H1 (cell line): ENCODE measurements around the gene TSPAN5. TPM values are rescaled to one million over a fixed set of nuclear protein-coding genes. Genes with fewer than 3 reads are reported as not detected.

Experiments
- CTCF ChIA-PET: fragments of 300-600 bp; sonication (Branson Sonifier 250); formaldehyde crosslinking; loops from one replicate; lab custom pipeline; 2021; ENCODE audit not compliant: partially characterized antibody; lab: Charles Lee
- POLR2A ChIA-PET: fragments of 300-600 bp; sonication (Branson Sonifier 250); formaldehyde crosslinking; loops from one replicate; lab custom pipeline; 2021; ENCODE audit warnings: inconsistent platforms; ENCODE audit not compliant: partially characterized antibody; lab: Charles Lee
- DNase-seq, 2 experiments: peaks; one replicate each; pipeline versions ENCODE4 v3.0.0 to v3.0.0-alpha.2; 2010 to 2022; ENCODE audit warnings: low spot score in 2 of 2, low read depth in 1 of 2, mixed read lengths in 1 of 2
- FAIRE-seq: peaks from 2 replicates; lab custom pipeline; 2011; peaks lifted over from hg19 to GRCh38; lab: Jason Lieb, UNC
- H2AFZ ChIP-seq: 2 replicates; pipeline ENCODE4 v1.8.1; 2012; ENCODE audit warnings: low read length, inconsistent platforms
- H2AK5ac ChIP-seq: 2 replicates; pipeline ENCODE4 v1.6.1; 2013; ENCODE audit warnings: low read depth, low read length
- H2BK120ac ChIP-seq: replicated peaks from 2 replicates; pipeline ENCODE3; 2013; ENCODE audit warnings: low read depth, low read length, inconsistent platforms
- H2BK12ac ChIP-seq: 2 replicates; pipeline ENCODE4 v1.6.1; 2013; ENCODE audit warnings: low read depth, low read length
- H2BK15ac ChIP-seq: 2 replicates; pipeline ENCODE4 v1.6.1; 2013; ENCODE audit warnings: low read length
- H2BK20ac ChIP-seq: 2 replicates; pipeline ENCODE4 v1.6.1; 2013; ENCODE audit warnings: low read length
- H2BK5ac ChIP-seq: 2 replicates; pipeline ENCODE4 v1.6.1; 2013; ENCODE audit warnings: low read depth, low read length
- H3K14ac ChIP-seq: 2 replicates; pipeline ENCODE4 v1.6.1; 2013; ENCODE audit warnings: inconsistent platforms; ENCODE audit not compliant: insufficient read length
- H3K18ac ChIP-seq: 2 replicates; pipeline ENCODE4 v1.6.1; 2013; ENCODE audit warnings: low read length; ENCODE audit errors: extremely low read depth
- H3K23ac ChIP-seq: 2 replicates; pipeline ENCODE4 v1.6.1; 2013; ENCODE audit warnings: inconsistent platforms; ENCODE audit not compliant: insufficient read length
- H3K23me2 ChIP-seq: 2 replicates; pipeline ENCODE4 v1.6.1; 2013; ENCODE audit warnings: low read depth, low read length
- H3K27ac ChIP-seq: 2 replicates; pipeline ENCODE4 v1.6.1; 2011; ENCODE audit warnings: low read depth, low read length, inconsistent platforms
- H3K27me3 ChIP-seq, 4 experiments: replicated peaks in 1 of 4; 1 replicate in 1 of 4; 2 replicates in 3 of 4; pipeline versions ENCODE4 v1.6.1 to v1.8.1; 2011 to 2013; ENCODE audit warnings: low read length in 3 of 4, mild to moderate bottlenecking in 3 of 4, inconsistent platforms in 2 of 4, mixed read lengths in 2 of 4, moderate library complexity in 1 of 4; ENCODE audit not compliant: control insufficient read depth in 3 of 4, insufficient read depth in 3 of 4; ENCODE audit errors: extremely low read depth in 1 of 4
- H3K36me3 ChIP-seq, 4 experiments: 2 replicates each; pipeline versions ENCODE4 v1.6.1 to v1.8.1; 2011 to 2013; ENCODE audit warnings: mild to moderate bottlenecking in 4 of 4, low read length in 3 of 4, moderate library complexity in 2 of 4, control low read depth in 1 of 4, inconsistent platforms in 1 of 4; ENCODE audit not compliant: insufficient read depth in 4 of 4, control insufficient read depth in 2 of 4
- H3K4ac ChIP-seq: replicated peaks from 2 replicates; pipeline ENCODE3; 2013; ENCODE audit warnings: low read length, low read depth, mixed read lengths, inconsistent platforms; ENCODE audit not compliant: insufficient read length
- H3K4me1 ChIP-seq, 4 experiments: replicated peaks in 1 of 4; 1 replicate in 1 of 4; 2 replicates in 3 of 4; pipeline versions ENCODE4 v1.6.1 to v1.8.1; 2011 to 2013; ENCODE audit warnings: low read length in 3 of 4, inconsistent platforms in 2 of 4, mixed read lengths in 1 of 4; ENCODE audit not compliant: insufficient read depth in 4 of 4, control insufficient read depth in 3 of 4
- H3K4me2 ChIP-seq, 2 experiments: 2 replicates each; pipeline versions ENCODE4 v1.6.1 to v1.8.1; 2011 to 2013; ENCODE audit warnings: low read depth in 2 of 2, low read length in 2 of 2, control low read depth in 1 of 2, inconsistent platforms in 1 of 2, mild to moderate bottlenecking in 1 of 2; ENCODE audit not compliant: insufficient read depth in 1 of 2
- H3K4me3 ChIP-seq, 4 experiments: fragments of 200-600, 300-600 bp in 1 of 4; sonication (generic), shearing (Covaris generic), sonication (Bioruptor Twin) in 1 of 4; 2 replicates each; pipeline versions ENCODE4 v1.5.1 to v1.8.1; 2011 to 2016; ENCODE audit warnings: low read length in 4 of 4, low read depth in 3 of 4, control low read depth in 2 of 4, inconsistent platforms in 2 of 4, mild to moderate bottlenecking in 2 of 4, mixed read lengths in 1 of 4, moderate library complexity in 1 of 4; ENCODE audit not compliant: insufficient read depth in 2 of 4; ENCODE audit errors: extremely low read depth in 1 of 4
- H3K56ac ChIP-seq: replicated peaks from 2 replicates; pipeline ENCODE3; 2013; ENCODE audit warnings: low read depth, mild to moderate bottlenecking, mixed read lengths, low read length, inconsistent platforms; ENCODE audit not compliant: insufficient read length
- H3K79me1 ChIP-seq: 2 replicates; pipeline ENCODE4 v1.6.1; 2013; ENCODE audit warnings: low read depth, low read length, control low read depth
- H3K79me2 ChIP-seq, 2 experiments: 2 replicates each; pipeline versions ENCODE4 v1.6.1 to v1.8.1; 2012 to 2013; ENCODE audit warnings: low read length in 2 of 2, mild to moderate bottlenecking in 2 of 2, inconsistent platforms in 1 of 2; ENCODE audit not compliant: insufficient read depth in 2 of 2, control insufficient read depth in 1 of 2
- H3K9ac ChIP-seq, 4 experiments: replicated peaks in 1 of 4; 1 replicate in 1 of 4; 2 replicates in 3 of 4; pipeline versions ENCODE4 v1.6.1 to v1.8.1; 2011 to 2013; ENCODE audit warnings: low read depth in 3 of 4, low read length in 3 of 4, control low read depth in 2 of 4, mild to moderate bottlenecking in 2 of 4, moderate library complexity in 2 of 4, inconsistent platforms in 1 of 4; ENCODE audit errors: extremely low read depth in 1 of 4
- H3K9me3 ChIP-seq, 2 experiments: 2 replicates each; pipeline versions ENCODE4 v1.6.1 to v1.8.1; 2012 to 2013; ENCODE audit warnings: mild to moderate bottlenecking in 2 of 2, moderate library complexity in 2 of 2, control low read depth in 1 of 2, inconsistent platforms in 1 of 2, low read depth in 1 of 2, low read length in 1 of 2, mixed read lengths in 1 of 2; ENCODE audit not compliant: insufficient read depth in 2 of 2
- H4K20me1 ChIP-seq, 2 experiments: replicated peaks in 1 of 2; 2 replicates each; pipeline versions ENCODE3 to v1.8.1; 2011 to 2013; ENCODE audit warnings: inconsistent platforms in 2 of 2, low read length in 2 of 2, mild to moderate bottlenecking in 1 of 2; ENCODE audit not compliant: insufficient read depth in 2 of 2, control insufficient read depth in 1 of 2
- H4K5ac ChIP-seq: 2 replicates; pipeline ENCODE4 v1.6.1; 2013; ENCODE audit warnings: low read length, low read depth, mixed read lengths, inconsistent platforms; ENCODE audit not compliant: insufficient read length
- H4K8ac ChIP-seq: 2 replicates; pipeline ENCODE4 v1.8.0; 2013; ENCODE audit warnings: mild to moderate bottlenecking, moderate library complexity, low read length, inconsistent platforms; ENCODE audit not compliant: insufficient read depth; ENCODE audit errors: extremely low read depth
- H4K91ac ChIP-seq: replicated peaks from 2 replicates; pipeline ENCODE3; 2013; ENCODE audit warnings: low read length, mixed read lengths, inconsistent platforms; ENCODE audit not compliant: insufficient read length
- ATF2 ChIP-seq: IDR thresholded peaks from 2 replicates; pipeline ENCODE4 v1.6.1; 2012; ENCODE audit warnings: low read length, inconsistent platforms
- GABPA ChIP-seq: IDR thresholded peaks from 2 replicates; pipeline ENCODE4 v1.6.1; 2011; ENCODE audit warnings: mild to moderate bottlenecking, low read length, moderate library complexity, borderline replicate concordance; ENCODE audit not compliant: insufficient read depth
- MAX ChIP-seq: IDR thresholded peaks from 2 replicates; pipeline ENCODE4 v1.6.1; 2012; ENCODE audit warnings: inconsistent platforms
- WGBS, 2 experiments: shearing (Covaris generic) in 1 of 2; methylation state at CpG; one replicate each; pipeline versions ENCODE4 v1.1.6 to v1.1.7; 2013 to 2015; ENCODE audit warnings: low lambda C conversion rate in 2 of 2, mixed read lengths in 2 of 2, inconsistent platforms in 1 of 2, low coverage in 1 of 2, missing lambda C conversion rate in 1 of 2; ENCODE audit not compliant: insufficient replicate concordance in 2 of 2, insufficient coverage in 1 of 2, insufficient read length in 1 of 2; ENCODE audit errors: extremely low coverage in 1 of 2, missing lambda C conversion rate in 1 of 2; 5-methylcytosine and 5-hydroxymethylcytosine counted together
- polyA plus RNA-seq, 7 experiments: library from polyadenylated mRNA; depleted of rRNA in 3 of 7; stranded (reverse) in 5 of 7; unstranded in 2 of 7; fragments of >200 nt in 5 of 7; fragments of 200-250 nt in 2 of 7; gene quantifications; 1 replicate in 5 of 7; 2 replicates in 1 of 7; 4 replicates in 1 of 7; pipeline versions ENCODE4 v1.2.1 to v1.2.3, GENCODE V29; 2011 to 2013; ENCODE audit warnings: missing spikeins in 2 of 7, mixed read lengths in 2 of 7
- total RNA-seq: library from RNA; stranded (reverse); fragmentation: NEBNext Ultra II Directional; extraction: Animal tissue kit (Norgen Biotek cat#: 25700); gene quantifications from 2 replicates; pipeline ENCODE4 v1.2.1, GENCODE V29; 2021

TSPAN5 gene
- total and polyA plus RNA-seq, 2 of the 8 experiments (the other 6 are each of a cell fraction or from before 2014, with no cell fraction given): 17.6 to 21.2 TPM

GRCh38 chr4:98508829-98509598, 149.4 kb downstream of the TSPAN5 start:
- Histone ChIP-seq H4K8ac (no peak overlapping the region), H3K9me3 (no peaks in the 10 kb centered on the region), H3K23me2 (no peaks in the 10 kb centered on the region), H2BK12ac (no peak overlapping the region), H2AK5ac (no peak overlapping the region), H3K4me1 (peaks cover 0 to 3% (median under 1%) of the 10 kb centered on the region in 4 experiments; a peak in 2 of 7 replicates), H2BK15ac (no peak overlapping the region), H3K27ac (no peak overlapping the region), H3K56ac (no peak overlapping the region), H2BK20ac (no peak overlapping the region), H2AFZ (no peak overlapping the region), H2BK5ac (no peak overlapping the region), H2BK120ac (no peak overlapping the region), H3K18ac (no peak overlapping the region), H3K79me1 (no peaks in the 10 kb centered on the region; the same call in 1 of the 2 replicates), H3K23ac (no peak overlapping the region), H3K9ac (no peak overlapping the region), H3K79me2 (no peaks in the 10 kb centered on the region), H3K4ac (no peak overlapping the region), H4K5ac (no peak overlapping the region), H3K27me3 (no peaks in the 10 kb centered on the region), H4K91ac (no peak overlapping the region)
- CTCF ChIA-PET: interaction anchor here (1.1 to 2.2 kb wide), 5 partner anchors 19 to 46 kb away, joined by 3 to 5 read pairs (median 4); no protein-coding TSS in a partner anchor
- no peak for FAIRE-seq
- WGBS, 2 experiments: 89% methylated on average over 7 of the region's 7 CpGs; no CpG with 5 or more reads in 1 of the 2 experiments
- TF ChIP-seq ATF2: no peak
- TF ChIP-seq GABPA: no peak
- no peak for TF ChIP-seq MAX
- TF ChIP-seq, all 59 proteins: peak for 0
- no peaks in the 10 kb centered on the region for H4K20me1 ChIP-seq
- no peak for DNase-seq
- no peak overlapping the region for H3K4me3 ChIP-seq
- POLR2A ChIA-PET: no interaction called here
- no peaks in the 10 kb centered on the region for H3K36me3 ChIP-seq
- H3K14ac ChIP-seq: no peak overlapping the region
- H3K4me2 ChIP-seq: no peak overlapping the region
